Transverse colon (tissue), 4 donors: Measurements from ENCODE around the gene PLCD3.

ENCODE experiments used
- CTCF ChIP-seq, 5 experiments: fragments of 200-600 bp in 3 of 5; fragments of 450-650 bp in 2 of 5; sonication (generic) in 3 of 5; IDR thresholded peaks; 1 replicate in 2 of 5; 2 replicates in 3 of 5; pipeline ENCODE4 v1.5.1; 2016 to 2017; ENCODE audit warnings: antibody characterized with exemption in 5 of 5, inconsistent platforms in 3 of 5, mild to moderate bottlenecking in 2 of 5, moderate library complexity in 1 of 5
- EP300 ChIP-seq: sonication (generic); formaldehyde crosslinking; IDR thresholded peaks from one replicate; pipeline ENCODE4 v1.6.1; 2017; ENCODE audit warnings: antibody characterized with exemption, low read depth
- POLR2A ChIP-seq: fragments of 450-650 bp; IDR thresholded peaks from one replicate; pipeline ENCODE4 v1.6.1; 2016; ENCODE audit warnings: antibody characterized with exemption, mild to moderate bottlenecking, moderate library complexity
- POLR2AphosphoS5 ChIP-seq, 3 donors: sonication (generic); formaldehyde crosslinking; IDR thresholded peaks; one replicate each; pipeline ENCODE4 v1.6.1; 2016; ENCODE audit warnings: antibody characterized with exemption in 3 of 3

- TF ChIP-seq POLR2A (no peak), EP300 (no peak), CTCF (IDR thresholded peaks at IDR 0.05) (no peak), POLR2AphosphoS5 (IDR thresholded peaks at IDR 0.05) (no peak)
Observed at GRCh38 chr17:45113424-45113754, 18.9 kb downstream of the PLCD3 start.
